GM12892 (cell line): ENCODE results near the gene GAB3.
"Not testable (repeated sequence)": the region's sequence is repeated elsewhere in the genome, so short reads cannot be mapped to it uniquely, and the experiment has no call there.

Experiments
- POLR2A ChIP-seq: IDR thresholded peaks from 2 replicates; pipeline ENCODE4 v1.6.1; 2011; ENCODE audit warnings: low read depth, low read length, control low read depth
- POLR2AphosphoS5 ChIP-seq: IDR thresholded peaks from 2 replicates; pipeline ENCODE4 v1.6.1; 2011; ENCODE audit warnings: low read depth, low read length, control low read depth

DNA sequence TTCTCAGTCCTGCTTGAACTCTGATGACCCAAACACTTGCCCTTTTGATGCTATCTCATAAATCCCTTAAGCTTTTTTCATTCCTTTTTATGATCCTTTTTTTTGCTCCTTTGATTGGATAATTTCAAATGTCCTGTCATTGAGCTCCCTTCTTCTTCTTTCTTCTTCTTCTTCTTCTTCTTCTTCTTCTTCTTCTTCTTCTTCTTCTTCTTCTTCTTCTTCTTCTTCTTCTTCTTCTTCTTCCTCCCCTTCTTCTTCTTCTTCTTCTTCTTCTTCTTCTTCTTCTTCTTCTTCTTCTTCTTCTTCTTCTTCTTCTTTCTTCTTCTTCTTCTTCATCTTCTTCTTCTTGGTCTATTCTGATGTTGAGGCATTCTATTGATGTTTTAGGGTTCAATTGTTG, 78.8 kb downstream of the GAB3 start:
- TF ChIP-seq POLR2A, POLR2AphosphoS5: not testable (repeated sequence)
